ENCODE data around the gene MGP.

MGP gene

DNA sequence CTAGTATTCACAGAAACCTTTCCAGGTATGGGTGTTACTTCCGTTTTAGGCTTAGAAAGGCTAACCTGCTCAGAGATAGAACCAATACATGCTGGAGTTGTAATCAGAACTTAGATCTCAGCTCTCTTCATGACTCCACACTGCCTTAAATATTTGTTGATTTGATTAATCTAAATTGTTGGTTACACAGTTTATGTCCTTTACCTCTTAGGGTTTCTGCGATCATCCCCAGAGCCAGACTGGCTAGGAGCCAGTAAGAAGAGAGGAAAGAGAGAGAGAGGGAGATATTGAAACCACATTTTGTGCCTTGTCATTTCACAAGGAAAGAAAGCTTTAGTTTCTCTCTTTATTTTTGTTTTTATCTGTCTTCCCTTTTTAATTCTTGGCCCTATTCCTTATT lies 16.8 kb upstream of the MGP start:
- no peak for DNase-seq

DNA sequence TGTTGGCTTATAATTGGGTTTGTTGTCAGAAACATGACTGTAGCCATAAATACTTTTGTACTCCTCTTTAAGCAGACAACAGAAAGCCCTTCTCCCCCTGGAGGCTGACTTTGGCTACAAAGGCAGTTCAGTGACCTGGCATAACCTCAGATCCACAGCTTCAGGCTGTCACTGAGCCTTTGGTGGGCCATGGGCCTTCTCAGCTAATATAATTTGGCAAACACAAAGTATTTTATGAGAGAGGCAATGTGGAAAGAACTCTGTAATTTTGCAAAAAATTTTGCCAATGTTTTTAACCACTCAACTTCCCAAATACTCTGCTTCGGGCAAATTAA lies 15.5 kb upstream of the MGP start:
- DNase-seq = no peak

DNA sequence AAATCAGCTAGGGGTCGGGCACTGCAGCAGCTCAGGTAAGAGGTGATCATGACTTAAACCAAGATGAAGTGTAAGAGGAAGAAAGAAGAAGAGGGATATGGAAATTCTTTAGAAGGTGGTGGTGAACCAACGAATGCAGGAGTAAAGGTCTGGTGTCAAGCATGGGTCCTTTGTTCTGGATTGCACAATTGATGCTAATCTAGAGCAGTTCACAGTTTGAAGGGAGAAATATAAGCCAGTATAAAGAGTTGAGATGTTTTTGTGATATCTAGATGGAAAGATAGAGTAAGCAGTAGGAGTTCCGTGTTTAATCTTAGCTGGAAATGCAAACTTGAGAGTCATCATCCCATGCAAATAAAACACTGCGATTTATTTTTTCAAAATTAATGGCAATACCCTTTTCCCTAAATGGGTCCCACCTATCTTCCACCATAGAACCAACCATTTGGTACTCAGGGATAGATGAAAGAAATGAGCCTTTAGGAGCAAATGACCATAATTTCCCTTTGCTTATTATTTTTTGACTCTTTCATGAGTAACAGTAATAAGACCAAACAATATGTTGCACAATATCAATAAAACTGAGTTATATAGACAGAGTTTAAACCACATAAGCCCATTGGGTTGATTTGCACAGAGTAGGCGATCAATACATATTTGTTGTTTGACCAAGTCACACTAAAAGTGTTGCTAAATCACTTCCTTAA lies 15.0 kb upstream of the MGP start:
- DNase-seq = no peak

DNA sequence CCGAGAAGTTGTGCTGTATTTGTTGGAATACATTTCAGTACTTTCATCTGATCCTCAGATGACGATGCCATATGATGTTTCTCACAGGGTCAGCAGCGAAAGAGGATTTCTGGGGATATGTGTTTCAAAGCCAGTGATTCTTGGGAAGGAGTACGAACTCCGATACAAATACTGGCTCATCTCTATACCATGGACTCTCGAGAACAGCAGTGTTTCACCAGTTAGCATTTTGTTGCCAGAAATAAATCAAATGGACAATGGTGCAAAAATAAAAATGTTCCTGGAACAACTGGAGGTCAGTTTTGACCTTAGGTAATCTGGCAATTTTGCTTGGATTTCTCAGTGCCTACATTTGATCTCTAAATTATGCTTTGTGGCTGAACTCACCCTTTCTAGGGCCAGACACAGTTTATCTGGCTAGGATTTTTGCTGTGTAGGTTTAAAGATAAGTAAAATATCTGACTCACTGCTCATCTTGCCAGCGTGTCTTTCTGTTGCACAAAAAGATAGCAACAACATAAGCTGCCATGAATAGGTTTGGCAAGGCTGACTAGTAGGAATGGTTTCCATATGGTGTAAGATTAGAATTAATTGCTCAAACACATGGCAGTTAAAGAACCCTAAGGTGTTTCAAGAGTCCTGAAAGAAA lies 11.0 kb upstream of the MGP start:
- no peak for DNase-seq

DNA sequence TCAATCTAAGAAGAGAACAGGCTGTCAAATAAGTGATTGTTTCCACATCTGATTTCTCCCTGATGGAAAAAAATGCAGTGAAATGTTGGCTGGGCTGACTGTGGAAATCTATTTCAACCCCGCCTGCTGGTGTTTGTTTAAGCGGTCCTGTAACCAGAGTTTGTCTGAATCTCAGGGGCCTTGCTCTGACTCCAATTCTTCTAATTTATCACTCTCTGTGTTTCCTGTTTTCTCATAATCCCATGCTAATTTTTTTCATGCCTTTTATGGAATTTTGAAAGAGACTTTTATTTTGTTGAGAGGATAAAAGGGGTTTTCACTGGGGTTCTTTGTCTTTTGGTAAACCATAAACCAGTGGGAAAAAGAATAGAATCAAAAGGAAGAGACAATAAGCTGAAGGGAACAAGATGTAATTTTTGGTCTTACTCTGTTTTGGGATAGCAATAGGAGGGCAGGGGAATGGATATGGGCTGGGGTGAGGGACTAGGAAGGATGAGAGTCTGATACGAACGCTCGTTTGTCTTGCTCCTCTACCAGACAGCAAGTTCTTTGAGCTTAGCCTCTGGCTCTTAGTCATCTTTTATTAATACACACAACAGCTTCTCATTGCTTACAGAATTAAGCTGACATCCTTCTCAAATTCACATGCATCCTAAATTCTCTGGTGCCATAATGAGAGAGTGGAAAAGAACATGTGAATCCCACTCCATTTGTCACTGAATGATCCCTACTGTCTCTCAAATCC lies 8.0 kb upstream of the MGP start:
- no peak for DNase-seq

DNA sequence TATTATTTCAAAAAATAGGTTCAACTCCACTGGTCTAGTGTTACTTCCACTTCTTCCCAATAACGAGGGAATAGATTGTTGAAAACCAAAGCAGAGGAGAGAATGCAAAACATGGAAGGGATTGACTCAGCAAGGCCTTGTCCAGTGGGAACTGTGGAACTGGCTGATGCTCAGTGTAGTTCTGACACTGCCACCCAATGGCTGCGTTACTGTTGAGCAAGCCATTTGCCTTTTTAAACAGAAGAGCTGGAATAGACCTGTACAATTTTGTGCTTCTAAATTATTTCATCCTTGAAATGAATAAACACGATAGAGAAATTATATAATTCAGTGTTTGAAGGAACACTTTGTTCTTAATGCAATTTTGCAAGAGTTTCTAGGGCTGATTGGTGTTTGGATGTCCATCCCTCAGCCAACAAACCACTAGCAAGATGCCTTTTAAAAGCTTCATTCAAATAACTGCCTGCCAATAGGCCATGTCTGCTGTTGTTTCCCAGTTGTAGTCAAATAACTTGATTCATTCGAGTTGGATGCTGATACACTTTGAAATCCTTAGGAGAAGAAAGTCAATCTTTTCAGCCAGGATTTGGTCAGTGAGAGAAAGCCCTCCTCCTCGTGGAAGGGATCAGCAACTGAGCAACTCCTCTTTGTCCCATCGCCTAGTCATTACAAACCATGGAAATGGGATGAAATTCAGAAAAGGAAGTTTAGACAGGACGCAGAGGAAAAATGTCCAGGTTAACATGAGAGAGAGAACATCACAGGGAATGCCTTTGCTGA lies 7.3 kb upstream of the MGP start:
- no peak for DNase-seq

DNA sequence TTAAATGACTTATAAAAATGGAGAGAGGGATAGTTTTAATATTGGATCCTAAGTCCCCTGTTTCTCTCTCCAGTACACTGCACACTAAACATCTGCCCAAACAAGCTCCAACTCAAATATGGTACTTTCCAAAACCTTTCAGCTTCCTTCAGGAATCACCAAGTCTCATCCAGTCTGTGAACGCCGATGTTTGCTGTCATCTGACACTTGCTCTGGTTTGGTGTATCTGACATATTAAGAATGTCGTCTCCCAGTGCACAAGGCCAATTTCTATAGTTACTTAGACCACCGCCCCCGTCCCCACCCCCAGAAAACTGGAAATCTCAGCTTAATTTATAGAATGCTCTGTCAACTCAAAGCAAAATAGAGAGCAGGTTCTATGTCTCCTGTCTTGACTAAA lies 5.0 kb upstream of the MGP start:
- DNase-seq = no peak

GRCh38 chr12:14886271-14886670 lies 617 bp upstream of the MGP start:
- no peak for DNase-seq

GRCh38 chr12:14884458-14884878 lies 1.2 kb downstream of the MGP start:
- peak; percentile 46 to 58 for DNase-seq

DNA sequence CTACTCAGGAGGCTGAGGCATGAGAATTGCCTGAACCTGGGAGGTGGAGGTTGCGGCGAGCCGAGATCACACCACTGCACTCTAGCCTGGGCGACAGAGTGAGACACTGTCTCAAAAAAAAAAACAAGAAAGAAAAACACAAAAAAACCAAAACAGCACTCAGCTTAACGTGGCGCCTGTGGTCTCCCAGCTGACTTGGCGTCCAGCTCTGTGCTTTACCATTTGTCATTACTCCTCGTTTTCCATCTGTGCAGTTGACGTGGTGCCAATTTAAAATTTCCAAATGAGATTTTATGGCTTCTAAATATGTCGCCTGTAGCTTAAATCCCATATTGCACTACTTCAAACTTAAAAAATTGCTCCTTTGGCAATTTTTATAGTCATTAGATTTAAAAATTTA lies 2.0 kb downstream of the MGP start:
- no peak for DNase-seq

DNA sequence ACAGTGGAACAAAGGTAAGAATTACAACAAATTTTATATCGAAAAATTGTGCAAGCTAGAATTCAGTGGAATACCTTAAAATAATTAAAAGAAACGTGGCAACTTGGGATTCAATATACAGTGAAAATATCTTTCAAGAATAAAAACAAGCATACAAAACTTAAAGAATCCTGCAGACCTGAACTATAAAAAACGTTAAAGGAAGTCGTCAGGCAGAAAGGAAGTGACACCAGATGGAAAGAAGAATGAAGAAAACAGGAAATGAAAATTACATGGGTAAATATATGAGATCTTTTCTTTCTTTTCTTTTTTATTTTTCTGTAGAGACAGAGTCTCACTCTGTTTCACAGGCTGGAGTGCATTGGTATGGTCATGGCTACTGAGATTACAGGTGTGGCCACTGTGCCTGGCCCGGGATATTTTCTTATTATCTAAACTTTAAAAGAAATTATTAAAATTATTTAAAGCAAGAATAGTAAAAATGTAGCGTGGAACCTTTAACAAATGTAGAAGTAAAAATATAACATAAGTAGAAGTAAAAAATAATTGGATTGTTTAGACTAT lies 4.7 kb downstream of the MGP start:
- DNase-seq = no peak

DNA sequence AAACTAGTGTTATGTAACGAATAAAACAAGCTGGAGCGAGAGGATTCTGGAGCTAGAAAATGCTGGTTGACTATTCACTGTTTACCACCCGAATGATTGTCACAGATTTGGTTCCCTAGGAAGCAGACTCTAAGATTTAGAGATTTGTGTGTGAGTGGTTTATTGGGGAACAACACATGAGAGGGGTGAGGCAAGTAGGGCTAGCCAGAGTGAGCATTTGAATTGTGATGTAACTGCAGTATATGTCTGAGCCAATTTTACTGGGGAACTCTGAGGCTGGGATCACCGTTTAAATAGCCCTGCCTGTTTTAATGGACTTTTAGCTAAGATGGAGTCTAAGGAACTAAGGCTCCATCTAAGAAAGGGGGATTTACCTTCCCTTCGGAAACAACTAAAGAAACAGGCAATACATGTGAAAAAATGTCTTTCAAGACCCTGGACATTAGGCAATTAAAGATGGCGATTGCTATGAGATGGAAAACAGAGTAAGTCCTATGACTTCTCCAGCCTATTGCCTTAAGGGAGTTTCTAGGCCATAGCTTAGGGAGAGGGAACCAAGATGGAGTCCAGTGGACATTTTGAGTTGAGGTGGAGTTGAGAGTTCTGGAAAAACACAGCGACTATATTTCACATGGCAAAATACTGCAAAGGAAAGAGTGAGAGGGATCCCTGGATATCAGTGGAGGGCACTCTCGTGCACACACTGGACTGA lies 6.3 kb downstream of the MGP start:
- no peak for DNase-seq

DNA sequence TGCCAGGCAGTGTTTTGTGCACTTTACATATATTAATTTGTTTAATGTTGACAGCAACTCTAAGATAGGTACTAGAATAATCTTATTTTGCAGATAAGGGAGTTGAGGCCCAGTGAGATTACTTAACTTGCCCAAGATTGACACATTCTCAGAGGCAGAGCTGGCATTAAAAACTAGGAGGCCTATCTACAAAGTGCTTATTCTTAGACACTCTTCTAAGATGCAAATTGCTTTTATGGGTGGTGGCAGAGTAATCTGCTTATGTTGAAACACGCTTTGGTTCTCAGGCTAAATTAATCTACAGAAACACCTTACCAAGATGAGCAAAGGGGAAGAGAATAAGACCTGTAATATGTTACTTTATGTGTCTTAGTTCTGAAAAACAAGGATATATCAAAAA lies 7.2 kb downstream of the MGP start:
- no peak for DNase-seq

DNA sequence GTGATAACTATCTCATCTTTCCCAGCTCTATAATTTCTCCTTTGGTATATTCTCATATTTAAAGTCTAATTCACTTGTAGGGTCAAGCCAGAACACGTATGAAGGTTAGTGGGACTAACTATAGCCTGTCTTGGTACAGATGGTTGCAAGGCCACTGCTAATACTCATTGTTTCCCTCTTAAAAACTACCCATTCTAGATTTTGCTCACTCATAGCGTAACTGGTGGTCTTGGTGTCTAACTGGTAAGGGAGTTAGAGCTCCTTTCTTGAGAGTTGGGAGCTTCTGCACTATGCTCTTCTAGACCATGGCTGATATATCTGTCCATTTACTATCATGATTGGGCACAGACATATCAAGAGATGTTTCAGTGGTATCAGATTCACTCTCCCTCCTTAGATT lies 8.8 kb downstream of the MGP start:
- no peak for DNase-seq

DNA sequence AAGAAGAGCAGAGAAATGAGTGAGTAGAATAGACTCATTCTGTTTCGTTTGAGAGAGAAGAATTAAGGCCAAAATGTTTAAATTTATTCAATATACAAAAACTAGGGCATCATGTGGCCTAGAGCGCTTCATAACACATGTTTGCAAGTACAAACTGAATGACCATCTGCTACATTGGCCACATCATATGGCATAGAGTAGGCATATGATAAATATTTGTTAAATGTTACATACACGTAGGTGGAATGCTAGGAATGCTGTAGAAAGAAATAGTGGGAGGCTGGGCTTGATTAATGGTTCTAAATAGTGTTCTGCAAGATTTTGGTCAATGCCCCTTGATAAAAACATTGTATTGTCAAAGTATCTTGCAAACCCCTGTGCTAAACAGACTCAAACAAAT lies 10.8 kb downstream of the MGP start:
- no peak for DNase-seq

DNA sequence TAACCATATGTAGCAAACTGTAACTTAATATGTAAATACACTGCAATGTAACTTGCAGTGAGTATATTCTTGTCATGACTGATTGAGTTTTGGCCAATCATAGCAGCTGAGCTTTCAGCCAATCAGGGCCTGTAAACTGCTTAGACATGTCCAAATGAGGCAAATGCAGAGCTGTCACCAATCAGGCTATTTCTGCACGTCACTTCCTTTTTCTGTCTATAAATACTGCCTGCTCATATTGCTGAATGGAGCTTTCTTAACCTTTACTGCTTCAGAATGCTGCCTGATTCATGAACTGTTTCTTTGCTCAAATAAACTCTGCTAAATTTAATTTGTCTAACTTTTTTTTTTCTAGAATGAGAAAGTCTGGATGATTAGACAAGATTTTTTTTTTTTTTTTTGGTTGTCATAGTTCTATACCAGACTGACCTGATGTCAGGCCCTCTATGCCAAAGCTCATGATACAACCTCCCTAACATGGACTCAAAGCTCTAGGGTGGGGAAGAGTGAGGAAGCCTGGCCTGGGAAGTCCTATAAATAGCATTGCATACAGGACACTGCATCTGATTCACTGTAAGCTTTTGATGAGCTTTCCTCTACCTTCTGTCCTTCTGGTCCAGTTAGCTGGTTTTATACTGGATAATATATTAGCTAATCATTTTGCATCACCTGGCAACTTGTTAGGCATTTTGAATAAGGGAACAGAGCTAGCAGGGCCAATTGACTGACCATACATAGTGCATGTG lies 12.0 kb downstream of the MGP start:
- peak in 1 of 2 donors; percentile 12 for DNase-seq

DNA sequence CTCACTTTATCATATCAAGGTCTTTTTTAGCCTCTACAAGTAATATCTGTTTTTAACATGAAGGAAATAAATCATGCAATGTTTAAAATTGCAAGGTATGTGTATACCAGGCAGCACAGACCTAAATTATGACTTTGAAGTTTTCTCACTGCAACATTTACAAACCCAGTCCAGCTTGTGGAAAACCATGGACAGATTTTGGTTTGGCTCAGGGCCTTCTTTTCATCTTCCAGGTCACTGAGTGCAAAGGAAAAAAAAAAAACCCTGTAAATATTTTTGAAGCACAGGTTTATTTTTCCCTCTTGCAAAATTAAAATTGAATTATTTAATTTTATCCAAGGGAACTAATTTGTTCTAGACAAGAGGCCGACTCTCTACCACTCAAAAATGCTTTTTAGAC lies 13.8 kb downstream of the MGP start:
- DNase-seq = no peak

- no peak for DNase-seq
These were observed 14.4 kb downstream of the MGP start for GRCh38 chr12:14871247-14871646.

DNA sequence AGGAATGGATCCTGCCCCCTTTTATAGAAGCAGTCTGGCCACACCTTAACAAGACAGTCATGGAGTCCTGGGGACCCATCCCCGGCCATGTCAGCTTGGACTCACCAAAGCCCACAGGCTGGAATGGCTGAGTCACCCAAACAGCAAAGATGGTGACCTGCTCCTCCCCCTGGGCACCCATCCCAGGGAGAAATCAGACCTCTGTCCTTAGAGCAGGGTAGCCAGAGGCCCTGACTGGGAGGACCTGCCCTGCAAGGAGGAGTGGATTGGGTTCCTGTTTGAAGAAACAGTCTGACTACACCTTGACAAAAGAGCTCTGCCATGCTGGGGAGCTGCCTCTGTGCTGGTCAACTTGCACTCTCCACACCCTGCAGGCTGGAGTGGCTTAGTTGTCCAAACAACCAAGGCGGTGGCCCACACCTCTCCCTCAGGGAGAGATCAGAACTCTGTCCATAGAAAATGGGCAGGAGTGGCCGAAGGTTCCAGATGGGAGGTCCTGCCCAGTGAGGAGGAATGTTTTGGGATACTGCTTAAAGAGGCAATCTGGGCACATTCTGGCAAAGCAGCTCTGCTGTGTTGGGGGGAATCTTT lies 16.6 kb downstream of the MGP start:
- no peak for DNase-seq

- DNase-seq = no peak
These were observed 25.2 kb downstream of the MGP start for GRCh38 chr12:14860490-14860889.

GRCh38 chr12:14858513-14858912 lies 27.1 kb downstream of the MGP start:
- no peak for DNase-seq

All from inflammatory macrophage treated with lipopolysaccharide for 1 hour (primary cell).